ENCODE measurements around the gene MEI1. TPM values are rescaled to one million over a fixed set of nuclear protein-coding genes. Genes with fewer than 3 reads are reported as not detected.
"Not testable (repeated sequence)": the region's sequence is repeated elsewhere in the genome, so short reads cannot be mapped to it uniquely, and the experiment has no call there.

Gene MEI1
- total RNA-seq, 1 donor from 2014 or later = 0.64 TPM

DNA sequence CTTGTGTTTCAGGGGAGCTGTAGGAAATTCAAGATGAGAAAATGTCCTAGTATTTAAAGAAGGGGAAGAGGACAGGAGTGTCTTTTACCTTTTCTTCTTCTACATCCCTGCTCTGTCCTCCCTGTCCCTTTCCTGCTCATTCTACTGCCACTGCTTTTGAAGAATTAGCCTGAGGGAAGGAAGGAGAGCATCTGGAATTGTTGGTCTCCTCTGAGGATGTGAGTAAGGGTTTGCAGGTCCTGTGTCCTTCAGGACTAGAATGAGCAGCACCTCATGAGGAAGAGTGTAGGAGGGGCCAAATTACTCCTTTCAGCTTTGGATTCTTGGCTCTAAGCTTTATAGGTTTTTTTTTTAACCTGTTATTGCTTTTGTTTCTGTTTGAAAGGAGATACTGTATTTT lies 34.8 kb upstream of the MEI1 start:
- no peak overlapping the region for H3K27ac Mint-ChIP-seq (ENCODE audit: unreplicated experiment)

DNA sequence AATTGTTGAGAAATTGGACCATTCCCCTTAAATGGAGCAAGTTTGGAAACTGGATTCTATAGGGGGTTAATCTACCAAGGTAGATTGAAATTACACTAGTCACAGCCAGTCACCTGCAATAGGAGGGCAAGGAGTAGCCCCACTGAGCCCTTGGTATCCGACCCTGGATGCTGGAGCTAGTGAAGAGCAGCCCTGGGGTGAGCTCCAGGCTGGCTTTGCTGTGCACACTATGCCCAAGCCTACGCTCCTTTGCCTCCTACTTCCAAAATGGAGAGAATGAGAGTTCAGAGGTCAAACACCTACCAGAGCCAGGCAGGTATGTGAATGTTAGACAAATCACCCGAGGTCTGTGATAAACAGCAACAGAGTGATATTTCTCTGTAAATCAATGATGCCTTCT lies 34.4 kb upstream of the MEI1 start:
- Histone ChIP-seq H3K4me1 (ENCODE audit: insufficient read depth, low read length) (peaks cover 20% of the 10 kb centered on the region), H3K9ac (ENCODE audit: low read length) (no peak overlapping the region), H2AFZ (ENCODE audit: low read depth, low read length) (no peak overlapping the region), H3K79me2 (ENCODE audit: insufficient read depth, low read length) (no peaks in the 10 kb centered on the region), H3K9me3 (ENCODE audit: insufficient read depth, low read depth, low read length) (no peaks in the 10 kb centered on the region), H4K20me1 (ENCODE audit: insufficient read depth, low read length) (peaks cover 16% of the 10 kb centered on the region), H3K27ac (ENCODE audit: low read depth, low read length) (no peak overlapping the region), H3K27me3 (ENCODE audit: insufficient read depth, low read length) (no peaks in the 10 kb centered on the region), H3K4me3 (ENCODE audit: insufficient read depth, low read depth, low read length) (no peak overlapping the region), H3K36me3 (ENCODE audit: insufficient read depth, low read length) (peaks cover 46% of the 10 kb centered on the region), H3K4me2 (ENCODE audit: low read length) (no peak overlapping the region)
- Mint-ChIP-seq H3K4me3 (ENCODE audit: unreplicated experiment) (no peak overlapping the region), H3K27me3 (ENCODE audit: low read depth, unreplicated experiment) (no peaks in the 10 kb centered on the region), H3K4me1 (ENCODE audit: low read depth, unreplicated experiment) (peaks cover 12% of the 10 kb centered on the region), H3K9me3 (ENCODE audit: unreplicated experiment) (no peaks in the 10 kb centered on the region), H3K36me3 (ENCODE audit: low read depth, unreplicated experiment) (peaks cover 9% of the 10 kb centered on the region), H3K27ac (ENCODE audit: unreplicated experiment) (no peak overlapping the region)
- DNase-seq (ENCODE audit: low read depth) (no peak), FAIRE-seq (no peak)
- TF ChIP-seq EZH2 (IDR thresholded peaks at IDR 0.05; ENCODE audit: insufficient read depth, low read length) = no peak
- TF ChIP-seq, protein P1, sequence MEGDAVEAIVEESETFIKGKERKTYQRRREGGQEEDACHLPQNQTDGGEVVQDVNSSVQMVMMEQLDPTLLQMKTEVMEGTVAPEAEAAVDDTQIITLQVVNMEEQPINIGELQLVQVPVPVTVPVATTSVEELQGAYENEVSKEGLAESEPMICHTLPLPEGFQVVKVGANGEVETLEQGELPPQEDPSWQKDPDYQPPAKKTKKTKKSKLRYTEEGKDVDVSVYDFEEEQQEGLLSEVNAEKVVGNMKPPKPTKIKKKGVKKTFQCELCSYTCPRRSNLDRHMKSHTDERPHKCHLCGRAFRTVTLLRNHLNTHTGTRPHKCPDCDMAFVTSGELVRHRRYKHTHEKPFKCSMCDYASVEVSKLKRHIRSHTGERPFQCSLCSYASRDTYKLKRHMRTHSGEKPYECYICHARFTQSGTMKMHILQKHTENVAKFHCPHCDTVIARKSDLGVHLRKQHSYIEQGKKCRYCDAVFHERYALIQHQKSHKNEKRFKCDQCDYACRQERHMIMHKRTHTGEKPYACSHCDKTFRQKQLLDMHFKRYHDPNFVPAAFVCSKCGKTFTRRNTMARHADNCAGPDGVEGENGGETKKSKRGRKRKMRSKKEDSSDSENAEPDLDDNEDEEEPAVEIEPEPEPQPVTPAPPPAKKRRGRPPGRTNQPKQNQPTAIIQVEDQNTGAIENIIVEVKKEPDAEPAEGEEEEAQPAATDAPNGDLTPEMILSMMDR (IDR thresholded peaks at IDR 0.05; ENCODE audit: insufficient read depth, low read depth, low read length) = no peak

More for the DNA sequence above, 34.8 kb upstream of the MEI1 start:
- no peaks in the 10 kb centered on the region for H3K9me3 Mint-ChIP-seq (ENCODE audit: unreplicated experiment)
- no peak overlapping the region for H3K27ac ChIP-seq (ENCODE audit: low read depth, low read length)
- H3K9me3 ChIP-seq (ENCODE audit: insufficient read depth, low read depth, low read length) = no peaks in the 10 kb centered on the region
- H3K9ac ChIP-seq (ENCODE audit: low read length) = no peak overlapping the region
- H2AFZ ChIP-seq (ENCODE audit: low read depth, low read length) = no peak overlapping the region
- no peaks in the 10 kb centered on the region for H3K27me3 ChIP-seq (ENCODE audit: insufficient read depth, low read length)
- peaks cover 48% of the 10 kb centered on the region for H3K36me3 ChIP-seq (ENCODE audit: insufficient read depth, low read length)
- H4K20me1 ChIP-seq (ENCODE audit: insufficient read depth, low read length) = peaks cover 18% of the 10 kb centered on the region
- peaks cover 9% of the 10 kb centered on the region for H3K36me3 Mint-ChIP-seq (ENCODE audit: low read depth, unreplicated experiment)
- TF ChIP-seq, protein P1 (IDR thresholded peaks at IDR 0.05; ENCODE audit: insufficient read depth, low read depth, low read length) = no peak
- TF ChIP-seq EZH2 (IDR thresholded peaks at IDR 0.05; ENCODE audit: insufficient read depth, low read length) = no peak
- DNase-seq (ENCODE audit: low read depth) (no peak), FAIRE-seq (no peak)
- peaks cover 18% of the 10 kb centered on the region for H3K4me1 ChIP-seq (ENCODE audit: insufficient read depth, low read length)
- H3K4me1 Mint-ChIP-seq (ENCODE audit: low read depth, unreplicated experiment) = peaks cover 10% of the 10 kb centered on the region
- H3K4me3 ChIP-seq (ENCODE audit: insufficient read depth, low read depth, low read length) = no peak overlapping the region
- H3K4me3 Mint-ChIP-seq (ENCODE audit: unreplicated experiment) = no peak overlapping the region
- no peaks in the 10 kb centered on the region for H3K27me3 Mint-ChIP-seq (ENCODE audit: low read depth, unreplicated experiment)
- H3K79me2 ChIP-seq (ENCODE audit: insufficient read depth, low read length) = no peaks in the 10 kb centered on the region
- H3K4me2 ChIP-seq (ENCODE audit: low read length) = no peak overlapping the region

DNA sequence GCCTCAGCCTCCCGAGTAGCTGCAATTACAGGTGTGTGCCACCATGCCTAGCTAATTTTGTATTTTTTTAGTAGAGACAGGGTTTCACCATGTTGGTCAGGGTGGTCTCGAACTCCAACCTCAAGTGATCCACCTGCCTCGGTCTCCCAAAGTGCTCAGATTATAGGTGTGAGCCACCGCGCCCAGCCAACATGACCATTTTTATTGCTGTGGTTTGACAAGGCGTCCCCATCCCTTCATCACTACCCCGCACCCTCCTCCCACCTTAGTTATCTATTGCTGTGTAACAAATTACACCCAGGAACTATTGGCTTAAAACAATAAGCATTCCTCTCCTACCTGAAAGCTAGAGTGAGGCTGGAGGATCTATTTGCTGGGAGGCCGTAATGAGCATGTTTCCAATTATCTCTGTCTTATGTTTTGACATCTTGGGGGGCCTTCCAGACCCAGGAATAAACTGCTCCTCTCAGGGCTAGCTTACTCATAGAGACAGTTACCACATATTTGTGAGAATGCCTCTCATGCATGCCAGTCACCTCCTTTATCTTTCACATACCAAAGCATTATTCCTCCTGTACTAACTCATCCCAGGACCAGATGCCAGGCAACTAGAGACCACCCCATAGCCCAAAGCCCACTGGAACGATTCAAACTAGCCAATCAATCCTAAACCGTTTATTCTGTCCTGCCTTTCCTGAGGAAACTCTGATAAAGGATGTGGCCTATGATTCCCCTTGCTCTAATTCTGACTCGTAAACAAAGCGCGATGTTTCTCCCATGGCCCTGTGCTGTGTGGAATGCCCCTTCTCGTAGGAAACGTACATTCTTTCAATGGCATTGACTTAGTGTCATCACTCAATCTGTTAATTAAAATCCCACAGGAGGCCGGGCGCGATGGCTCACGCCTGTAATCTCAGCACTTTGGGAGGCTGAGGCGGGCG lies 30.1 kb upstream of the MEI1 start:
- Mint-ChIP-seq H3K27me3 (ENCODE audit: low read depth, unreplicated experiment) (no peaks in the 10 kb centered on the region), H3K4me1 (ENCODE audit: low read depth, unreplicated experiment) (peaks cover 16% of the 10 kb centered on the region), H3K9me3 (ENCODE audit: unreplicated experiment) (no peaks in the 10 kb centered on the region), H3K4me3 (ENCODE audit: unreplicated experiment) (no peak overlapping the region), H3K27ac (ENCODE audit: unreplicated experiment) (peak overlapping the region; percentile 88), H3K36me3 (ENCODE audit: low read depth, unreplicated experiment) (peaks cover 6% of the 10 kb centered on the region)
- Histone ChIP-seq H3K4me1 (ENCODE audit: insufficient read depth, low read length) (peaks cover 24% of the 10 kb centered on the region), H3K9ac (ENCODE audit: low read length) (peak overlapping the region; percentile 9), H4K20me1 (ENCODE audit: insufficient read depth, low read length) (peaks cover 16% of the 10 kb centered on the region), H3K79me2 (ENCODE audit: insufficient read depth, low read length) (peaks cover 22% of the 10 kb centered on the region), H3K4me3 (ENCODE audit: insufficient read depth, low read depth, low read length) (no peak overlapping the region), H3K36me3 (ENCODE audit: insufficient read depth, low read length) (peaks cover 11% of the 10 kb centered on the region), H3K27ac (ENCODE audit: low read depth, low read length) (peak overlapping the region; percentile 57), H3K27me3 (ENCODE audit: insufficient read depth, low read length) (no peaks in the 10 kb centered on the region), H3K4me2 (ENCODE audit: low read length) (peak overlapping the region; percentile 30), H3K9me3 (ENCODE audit: insufficient read depth, low read depth, low read length) (no peaks in the 10 kb centered on the region), H2AFZ (ENCODE audit: low read depth, low read length) (no peak overlapping the region)
- peak; percentile 68 for FAIRE-seq
- DNase-seq (ENCODE audit: low read depth) = peak; percentile 73
- TF ChIP-seq, protein P1 (IDR thresholded peaks at IDR 0.05; ENCODE audit: insufficient read depth, low read depth, low read length) = no peak
- no peak for TF ChIP-seq EZH2 (IDR thresholded peaks at IDR 0.05; ENCODE audit: insufficient read depth, low read length)

DNA sequence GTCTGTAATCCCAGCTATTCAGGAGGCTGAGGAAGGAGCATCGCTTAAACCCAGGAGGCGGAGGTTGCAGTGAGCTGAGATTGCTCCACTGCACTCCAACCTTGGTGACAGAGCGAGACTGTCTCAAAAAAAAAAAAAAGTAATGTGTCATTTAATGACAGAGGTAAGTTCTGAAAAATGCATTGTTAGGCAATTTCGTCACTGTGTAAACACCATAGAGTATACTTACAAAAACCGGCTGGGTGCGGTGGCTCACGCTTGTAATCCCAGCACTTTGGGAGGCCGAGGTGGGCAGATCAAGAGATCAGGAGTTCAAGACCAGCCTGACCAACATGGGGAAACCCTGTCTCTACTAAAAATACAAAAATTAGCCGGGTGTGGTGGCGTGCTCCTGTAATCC lies 27.2 kb upstream of the MEI1 start:
- H3K4me2 ChIP-seq (ENCODE audit: low read length); FAIRE-seq; H3K9me3 ChIP-seq (ENCODE audit: insufficient read depth, low read depth, low read length); H3K4me3 Mint-ChIP-seq (ENCODE audit: unreplicated experiment); H3K27me3 ChIP-seq (ENCODE audit: insufficient read depth, low read length); H3K4me3 ChIP-seq (ENCODE audit: insufficient read depth, low read depth, low read length); H3K27ac ChIP-seq (ENCODE audit: low read depth, low read length); H3K9ac ChIP-seq (ENCODE audit: low read length); H2AFZ ChIP-seq (ENCODE audit: low read depth, low read length); H3K9me3 Mint-ChIP-seq (ENCODE audit: unreplicated experiment); H3K27ac Mint-ChIP-seq (ENCODE audit: unreplicated experiment); H3K27me3 Mint-ChIP-seq (ENCODE audit: low read depth, unreplicated experiment): not testable (repeated sequence)
- Histone ChIP-seq H4K20me1 (ENCODE audit: insufficient read depth, low read length) (peaks cover 30% of the 10 kb centered on the region), H3K4me1 (ENCODE audit: insufficient read depth, low read length) (peaks cover 20% of the 10 kb centered on the region), H3K36me3 (ENCODE audit: insufficient read depth, low read length) (peaks cover 14% of the 10 kb centered on the region), H3K79me2 (ENCODE audit: insufficient read depth, low read length) (peaks cover 42% of the 10 kb centered on the region)
- Mint-ChIP-seq H3K36me3 (ENCODE audit: low read depth, unreplicated experiment) (peaks cover 11% of the 10 kb centered on the region), H3K4me1 (ENCODE audit: low read depth, unreplicated experiment) (peaks cover 16% of the 10 kb centered on the region)
- peak; percentile 27 for DNase-seq (ENCODE audit: low read depth)
